OCI-LY7 (cell line): ENCODE data around the gene IGFBP6. TPM values are rescaled to one million over a fixed set of nuclear protein-coding genes. Genes with fewer than 3 reads are reported as not detected.

Experiments used
- BruUV-seq: library from RNA; stranded (reverse); fragments of 400-500 nt; replicated peaks from 2 replicates; lab custom pipeline; 2021; lab: Mats Ljungman, UMichigan
- CTCF ChIA-PET: fragments of 300-600 bp; sonication (Branson Sonifier 250); formaldehyde crosslinking; loops from one replicate; lab custom pipeline; 2022; ENCODE audit warnings: antibody characterized with exemption; ENCODE audit not compliant: unreplicated experiment; lab: Charles Lee
- POLR2A ChIA-PET: fragments of 300-600 bp; sonication (Branson Sonifier 250); formaldehyde crosslinking; loops from one replicate; lab custom pipeline; 2022; ENCODE audit warnings: antibody characterized with exemption; lab: Charles Lee
- DNase-seq: peaks from one replicate; pipeline ENCODE4 v3.0.0-alpha.2; 2015; ENCODE audit warnings: low spot score
- H2AFZ ChIP-seq: fragments of 200-600 bp; sonication (generic), shearing (Covaris generic); 2 replicates; pipeline ENCODE4 v1.6.1; 2014; ENCODE audit warnings: mild to moderate bottlenecking, antibody characterized with exemption, low read length, moderate library complexity
- H3K27ac ChIP-seq: fragments of 200-600 bp; sonication (generic); 2 replicates; pipeline ENCODE4 v1.5.1; 2014; ENCODE audit warnings: mixed run types, low read depth, mild to moderate bottlenecking, moderate library complexity, low read length, inconsistent platforms; ENCODE audit not compliant: poor library complexity, severe bottlenecking
- H3K36me3 ChIP-seq: fragments of 200-600 bp; sonication (generic); 2 replicates; pipeline ENCODE4 v1.6.1; 2014; ENCODE audit warnings: mild to moderate bottlenecking, antibody characterized with exemption, low read length, moderate library complexity, mixed read lengths; ENCODE audit not compliant: insufficient read depth
- H3K4me1 ChIP-seq: fragments of 200-600 bp; sonication (generic); 2 replicates; pipeline ENCODE4 v1.5.1; 2014; ENCODE audit warnings: mild to moderate bottlenecking, low read length; ENCODE audit not compliant: insufficient read depth, poor library complexity, severe bottlenecking
- H3K4me2 ChIP-seq: fragments of 200-600 bp; sonication (generic); 2 replicates; pipeline ENCODE4 v1.6.1; 2014; ENCODE audit warnings: mild to moderate bottlenecking, low read length
- H3K4me3 ChIP-seq: fragments of 200-600 bp; sonication (generic); 2 replicates; pipeline ENCODE4 v1.5.1; 2014; ENCODE audit warnings: mild to moderate bottlenecking, low read depth, low read length; ENCODE audit not compliant: poor library complexity, severe bottlenecking
- H3K79me2 ChIP-seq: fragments of 200-600 bp; sonication (generic); 2 replicates; pipeline ENCODE4 v1.6.1; 2016; ENCODE audit warnings: low read depth, mild to moderate bottlenecking, low read length, moderate library complexity, mixed read lengths; ENCODE audit not compliant: insufficient read depth
- H3K9me2 ChIP-seq: fragments of 200-600 bp; sonication (generic); 2 replicates; pipeline ENCODE4 v1.6.1; 2016; ENCODE audit warnings: mild to moderate bottlenecking, low read length, mixed read lengths; ENCODE audit not compliant: insufficient read depth
- H3K9me3 ChIP-seq: fragments of 200-600 bp; sonication (generic); 2 replicates; pipeline ENCODE4 v1.6.1; 2014; ENCODE audit warnings: mild to moderate bottlenecking, mixed run types, low read length, mixed read lengths
- H4K20me1 ChIP-seq: fragments of 200-600 bp; sonication (generic); 2 replicates; pipeline ENCODE4 v1.6.1; 2014; ENCODE audit warnings: mild to moderate bottlenecking, antibody characterized with exemption, low read length, moderate library complexity, mixed read lengths; ENCODE audit not compliant: insufficient read depth
- EZH2phosphoT487 ChIP-seq: fragments of 200-600 bp; sonication (generic); IDR thresholded peaks from 2 replicates; pipeline ENCODE4 v1.6.1; 2018; ENCODE audit warnings: low read depth, borderline replicate concordance, mild to moderate bottlenecking, mixed run types, antibody characterized with exemption, low read length, moderate library complexity, mixed read lengths
- intact Hi-C: fragments of 100-400 bp; cut with micrococcal nuclease; formaldehyde crosslinking; loops from one replicate; pipeline ENCODE4 v1.10.0; 2022; ENCODE audit not compliant: unreplicated experiment
- total RNA-seq, 2 experiments: library from RNA; depleted of rRNA in 1 of 2; stranded (reverse); fragments of >200 nt in 1 of 2; shearing (Covaris generic) in 1 of 2; gene quantifications; 2 replicates each; pipeline ENCODE4 v1.2.3, GENCODE V29; 2014 to 2022
- TF ChIP-seq, protein P1 (sequence below): fragments of 200-600 bp; sonication (generic); conservative IDR thresholded peaks from 2 replicates; pipeline ENCODE4 v1.5.1; 2014; ENCODE audit warnings: mild to moderate bottlenecking, antibody characterized with exemption, low read length, moderate library complexity, mixed read lengths

IGFBP6 gene
- total RNA-seq, 2 experiments from 2014 or later: 2.9 TPM; not detected in 1

GRCh38 chr12:53054112-53054878 lies 43.2 kb upstream of the IGFBP6 start:
- intact Hi-C loops: loop anchor here (1.0 kb wide), 1 partner anchor 25 kb away; the partner anchor contains the start of gene SPRYD3
- peak; percentile 93 for DNase-seq
- peak overlapping the region; percentile 83 for H2AFZ ChIP-seq
- no peaks in the 10 kb centered on the region for H3K36me3 ChIP-seq
- H3K79me2 ChIP-seq: no peaks in the 10 kb centered on the region
- H3K9me3 ChIP-seq: no peaks in the 10 kb centered on the region
- H3K4me2 ChIP-seq: peak overlapping the region; percentile 81
- no peaks in the 10 kb centered on the region for H4K20me1 ChIP-seq
- no peak overlapping the region for H3K27ac ChIP-seq
- ChIA-PET POLR2A (interaction anchor here (0.5 to 2.5 kb wide), 10 partner anchors 12 to 1293 kb away, joined by 3 to 7 read pairs (median 4); partner anchors contain the start of genes IGFBP6, SOAT2 and SPRYD3), CTCF (interaction anchor here (0.6 to 1.1 kb wide), 5 partner anchors 12 to 411 kb away, joined by 3 to 6 read pairs (median 5); no protein-coding TSS in a partner anchor)
- peaks cover 10% of the 10 kb centered on the region for H3K4me1 ChIP-seq
- no TSS peak for BruUV-seq
- TF ChIP-seq, protein P1, sequence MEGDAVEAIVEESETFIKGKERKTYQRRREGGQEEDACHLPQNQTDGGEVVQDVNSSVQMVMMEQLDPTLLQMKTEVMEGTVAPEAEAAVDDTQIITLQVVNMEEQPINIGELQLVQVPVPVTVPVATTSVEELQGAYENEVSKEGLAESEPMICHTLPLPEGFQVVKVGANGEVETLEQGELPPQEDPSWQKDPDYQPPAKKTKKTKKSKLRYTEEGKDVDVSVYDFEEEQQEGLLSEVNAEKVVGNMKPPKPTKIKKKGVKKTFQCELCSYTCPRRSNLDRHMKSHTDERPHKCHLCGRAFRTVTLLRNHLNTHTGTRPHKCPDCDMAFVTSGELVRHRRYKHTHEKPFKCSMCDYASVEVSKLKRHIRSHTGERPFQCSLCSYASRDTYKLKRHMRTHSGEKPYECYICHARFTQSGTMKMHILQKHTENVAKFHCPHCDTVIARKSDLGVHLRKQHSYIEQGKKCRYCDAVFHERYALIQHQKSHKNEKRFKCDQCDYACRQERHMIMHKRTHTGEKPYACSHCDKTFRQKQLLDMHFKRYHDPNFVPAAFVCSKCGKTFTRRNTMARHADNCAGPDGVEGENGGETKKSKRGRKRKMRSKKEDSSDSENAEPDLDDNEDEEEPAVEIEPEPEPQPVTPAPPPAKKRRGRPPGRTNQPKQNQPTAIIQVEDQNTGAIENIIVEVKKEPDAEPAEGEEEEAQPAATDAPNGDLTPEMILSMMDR: no peak
- TF ChIP-seq EZH2phosphoT487: no peak
- peak overlapping the region; percentile 75 for H3K4me3 ChIP-seq
- no peaks in the 10 kb centered on the region for H3K9me2 ChIP-seq

- H4K20me1 ChIP-seq: no peaks in the 10 kb centered on the region
- peaks cover 6% of the 10 kb centered on the region for H3K4me1 ChIP-seq
- no TSS peak for BruUV-seq
- H2AFZ ChIP-seq: no peak overlapping the region
- no peaks in the 10 kb centered on the region for H3K9me2 ChIP-seq
- intact Hi-C loops: no loop called here
- H3K9me3 ChIP-seq: no peaks in the 10 kb centered on the region
- no peak for DNase-seq
- no peak overlapping the region for H3K4me3 ChIP-seq
- no peak for TF ChIP-seq EZH2phosphoT487
- TF ChIP-seq, protein P1: no peak
- ChIA-PET CTCF (interaction anchor here (0.7 kb wide), 1 partner anchor 38 kb away, joined by 4 read pairs; no protein-coding TSS in a partner anchor), POLR2A (interaction anchor here (1.1 to 2.5 kb wide), 2 partner anchors 24 to 42 kb away, joined by 3 to 6 read pairs; partner anchors contain the start of genes IGFBP6 and SPRYD3)
- no peak overlapping the region for H3K27ac ChIP-seq
- no peak overlapping the region for H3K4me2 ChIP-seq
- H3K79me2 ChIP-seq: no peaks in the 10 kb centered on the region
- no peaks in the 10 kb centered on the region for H3K36me3 ChIP-seq
These were observed 41.8 kb upstream of the IGFBP6 start for GRCh38 chr12:53055471-53056266.
